Putamen (tissue), 1 donor: ENCODE results near the gene FSCN2.

Experiments used
- DNase-seq: peaks from one replicate; pipeline ENCODE4 v3.0.0-alpha.2; 2016; ENCODE audit warnings: low spot score

Gene FSCN2

DNA sequence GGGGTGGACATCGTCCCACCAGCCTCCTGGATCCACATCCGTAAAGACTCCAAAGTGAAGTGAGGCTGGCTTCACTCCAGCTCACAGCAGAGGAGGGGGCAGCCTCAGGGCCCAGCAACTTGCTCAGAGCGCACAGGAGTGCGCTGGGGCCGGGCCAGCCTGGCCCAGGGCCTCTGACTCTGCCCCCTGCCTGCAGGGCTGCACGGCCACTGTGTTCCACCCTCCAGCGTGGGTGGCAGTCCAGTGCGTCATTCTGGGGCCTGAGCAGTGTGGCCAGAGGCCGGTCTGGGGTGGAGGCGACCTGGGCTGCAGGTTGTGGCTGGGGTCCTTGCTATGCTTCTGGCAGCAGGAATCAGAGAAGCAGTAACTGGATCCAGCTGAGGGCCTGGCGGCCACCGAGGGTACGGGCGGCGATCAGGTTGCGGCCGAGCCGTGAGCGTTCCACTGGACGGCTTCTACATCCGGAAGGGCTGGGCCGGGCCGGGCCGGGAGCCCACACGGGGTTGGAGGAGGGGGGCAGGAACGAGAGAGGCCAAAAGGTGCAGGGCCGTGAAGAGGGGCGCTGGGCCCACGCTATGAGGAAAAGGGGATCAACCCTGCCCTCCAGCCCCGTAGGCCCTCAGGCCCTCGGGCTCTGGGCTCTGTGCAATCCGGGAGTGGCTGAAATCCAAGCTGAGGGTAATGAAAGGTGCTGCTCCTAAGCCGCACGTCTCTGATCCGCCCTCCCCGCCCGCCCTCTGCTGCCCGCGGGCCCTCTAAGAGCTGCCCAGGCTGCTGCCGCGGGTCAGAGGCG is at the start of gene FSCN2:
Gene FSCN2, plus strand, starts transcription at position 787 of the 793 bp plus-strand sequence. CDS start 155 bp downstream, outside the sequence.
- no peak for DNase-seq

GRCh38 chr17:81479175-81480071 is 48.8 kb upstream of the FSCN2 start:
- no peak for DNase-seq

GRCh38 chr17:81480140-81481072 is 47.8 kb upstream of the FSCN2 start:
- no peak for DNase-seq

GRCh38 chr17:81481073-81481799 is 46.9 kb upstream of the FSCN2 start:
- DNase-seq, result peak; percentile 86

GRCh38 chr17:81481815-81482505 is 46.2 kb upstream of the FSCN2 start:
- no peak for DNase-seq

DNA sequence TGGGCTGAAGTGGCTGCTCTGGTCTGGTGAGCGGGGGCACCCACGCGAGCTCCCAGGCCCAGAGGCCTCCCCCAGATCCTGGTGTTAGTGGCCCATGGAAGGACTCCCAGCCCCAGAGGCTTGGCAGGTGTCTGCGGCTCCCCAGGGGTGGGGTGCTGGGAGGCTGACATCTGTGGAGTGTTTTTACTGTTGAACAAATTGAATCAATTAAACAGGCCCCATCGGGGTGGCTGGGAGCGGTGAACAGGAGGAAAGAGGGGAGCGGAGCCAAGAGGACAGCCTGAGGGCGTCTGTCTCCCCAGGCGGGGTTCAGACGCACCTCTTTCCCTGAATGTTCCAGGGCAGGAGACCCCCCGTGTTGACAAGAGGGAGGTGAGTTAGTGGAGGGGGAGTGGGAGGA is 45.5 kb upstream of the FSCN2 start:
- no peak for DNase-seq

GRCh38 chr17:81483085-81483861 is 44.9 kb upstream of the FSCN2 start:
- no peak for DNase-seq

DNA sequence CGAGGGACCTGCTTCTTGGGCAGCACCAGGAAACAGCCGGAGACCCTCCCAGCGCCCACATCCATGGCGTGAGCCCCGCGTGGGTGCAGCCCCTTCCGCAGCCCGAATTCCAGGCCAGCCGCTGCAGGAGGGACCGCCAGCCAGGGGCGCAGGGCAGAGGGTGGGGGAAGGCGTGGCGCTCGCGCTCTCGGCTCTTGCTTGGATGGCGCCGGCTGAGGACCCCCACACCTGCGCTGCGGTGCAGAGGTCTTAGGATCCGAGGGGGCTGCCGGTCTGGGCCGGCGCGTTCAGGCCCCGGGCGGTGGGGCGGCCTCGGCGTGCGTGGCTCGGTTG is 44.3 kb upstream of the FSCN2 start:
- no peak for DNase-seq

GRCh38 chr17:81484195-81484979 is 43.8 kb upstream of the FSCN2 start:
- DNase-seq, result peak; percentile 84

GRCh38 chr17:81486199-81486810 is 41.9 kb upstream of the FSCN2 start:
- DNase-seq, result no peak

- no peak for DNase-seq
Measured at GRCh38 chr17:81487089-81487486, 41.1 kb upstream of the FSCN2 start.

DNA sequence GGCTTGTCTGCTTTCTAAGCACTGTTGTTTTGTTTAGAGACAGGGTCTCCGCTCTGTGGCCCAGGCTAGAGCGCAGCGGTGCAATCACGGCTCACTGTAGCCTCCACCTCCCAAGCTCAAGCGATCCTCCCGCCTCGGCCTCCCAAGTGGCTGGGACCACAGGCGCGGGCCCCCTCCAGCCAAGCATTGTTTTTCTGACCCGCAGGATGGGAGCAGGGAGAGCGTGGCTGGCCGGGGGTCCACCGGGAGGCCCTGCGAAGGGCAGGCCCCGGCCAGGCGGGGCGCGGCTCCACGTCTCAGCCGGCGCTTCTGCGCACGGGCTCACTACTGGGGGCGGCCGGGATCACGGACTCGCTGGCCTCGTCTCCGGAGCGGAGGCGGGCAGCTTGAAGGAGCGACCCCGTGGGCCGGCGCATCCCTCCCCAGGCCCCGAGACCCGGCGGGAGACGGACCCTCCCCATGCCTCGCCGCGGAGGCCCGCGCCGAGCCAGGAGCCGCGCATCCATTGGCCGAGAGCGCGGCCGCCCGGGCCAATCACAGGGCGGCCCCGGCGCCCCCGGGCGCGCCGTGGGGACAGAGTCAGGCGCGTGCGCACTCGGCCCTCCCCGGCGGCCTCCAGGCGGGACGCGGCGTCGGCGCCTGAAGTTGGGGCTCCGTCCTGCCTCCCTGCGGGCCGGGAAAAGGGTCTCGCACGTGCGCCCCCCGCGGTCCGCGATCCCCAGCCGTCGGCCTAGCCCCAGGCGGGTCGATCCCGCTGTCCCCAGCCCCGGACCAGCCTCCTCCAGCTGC is 40.5 kb upstream of the FSCN2 start:
- peak; percentile 77 for DNase-seq

DNA sequence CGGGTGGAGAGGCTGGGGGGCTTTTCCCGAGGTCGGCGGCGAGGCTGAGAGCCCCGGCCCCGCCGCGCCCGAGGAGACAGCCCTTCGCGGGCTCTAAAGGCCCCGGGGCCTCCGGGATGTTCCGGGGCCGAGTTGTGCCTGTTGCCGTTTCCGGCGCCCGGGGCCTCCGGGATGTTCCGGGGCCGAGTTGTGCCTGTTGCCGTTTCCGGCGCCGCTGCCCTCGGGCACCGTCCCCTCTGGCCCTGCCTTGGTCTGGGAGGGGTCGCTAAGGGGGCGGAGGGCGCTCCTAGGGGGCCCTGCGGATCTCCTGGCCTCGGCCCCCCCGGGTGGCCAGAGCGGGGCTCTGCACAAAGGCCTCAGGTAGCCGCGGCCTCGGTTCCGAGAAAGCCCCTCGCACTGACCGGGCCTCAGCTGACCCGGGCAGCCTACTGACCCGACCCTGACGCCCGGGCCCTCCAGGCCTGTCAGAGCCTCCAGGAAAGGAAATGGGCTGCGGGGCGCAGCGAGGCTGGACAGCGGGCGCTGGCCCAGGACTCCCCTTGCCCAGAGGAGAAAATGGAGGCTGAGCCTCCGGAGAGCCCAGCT is 39.8 kb upstream of the FSCN2 start:
- DNase-seq, result no peak

- no peak for DNase-seq
Measured at GRCh38 chr17:81489012-81489997, 38.9 kb upstream of the FSCN2 start.

- no peak for DNase-seq
Measured at GRCh38 chr17:81489998-81490992, 37.9 kb upstream of the FSCN2 start.
